H1 (cell line): ENCODE results near the gene NBEA. TPM values are rescaled to one million over a fixed set of nuclear protein-coding genes. Genes with fewer than 3 reads are reported as not detected.
"Not testable (repeated sequence)": the region's sequence is repeated elsewhere in the genome, so short reads cannot be mapped to it uniquely, and the experiment has no call there.

Experiments
- CTCF ChIA-PET: fragments of 300-600 bp; sonication (Branson Sonifier 250); formaldehyde crosslinking; loops from one replicate; lab custom pipeline; 2021; ENCODE audit not compliant: partially characterized antibody; lab: Charles Lee
- POLR2A ChIA-PET: fragments of 300-600 bp; sonication (Branson Sonifier 250); formaldehyde crosslinking; loops from one replicate; lab custom pipeline; 2021; ENCODE audit warnings: inconsistent platforms; ENCODE audit not compliant: partially characterized antibody; lab: Charles Lee
- DNase-seq, 2 experiments: peaks; one replicate each; pipeline versions ENCODE4 v3.0.0 to v3.0.0-alpha.2; 2010 to 2022; ENCODE audit warnings: low spot score in 2 of 2, low read depth in 1 of 2, mixed read lengths in 1 of 2
- FAIRE-seq: peaks from 2 replicates; lab custom pipeline; 2011; peaks lifted over from hg19 to GRCh38; lab: Jason Lieb, UNC
- H2AFZ ChIP-seq: 2 replicates; pipeline ENCODE4 v1.8.1; 2012; ENCODE audit warnings: low read length, inconsistent platforms
- H2AK5ac ChIP-seq: 2 replicates; pipeline ENCODE4 v1.6.1; 2013; ENCODE audit warnings: low read depth, low read length
- H2BK120ac ChIP-seq: replicated peaks from 2 replicates; pipeline ENCODE3; 2013; ENCODE audit warnings: low read depth, low read length, inconsistent platforms
- H2BK12ac ChIP-seq: 2 replicates; pipeline ENCODE4 v1.6.1; 2013; ENCODE audit warnings: low read depth, low read length
- H2BK15ac ChIP-seq: 2 replicates; pipeline ENCODE4 v1.6.1; 2013; ENCODE audit warnings: low read length
- H2BK20ac ChIP-seq: 2 replicates; pipeline ENCODE4 v1.6.1; 2013; ENCODE audit warnings: low read length
- H2BK5ac ChIP-seq: 2 replicates; pipeline ENCODE4 v1.6.1; 2013; ENCODE audit warnings: low read depth, low read length
- H3K14ac ChIP-seq: 2 replicates; pipeline ENCODE4 v1.6.1; 2013; ENCODE audit warnings: inconsistent platforms; ENCODE audit not compliant: insufficient read length
- H3K18ac ChIP-seq: 2 replicates; pipeline ENCODE4 v1.6.1; 2013; ENCODE audit warnings: low read length; ENCODE audit errors: extremely low read depth
- H3K23ac ChIP-seq: 2 replicates; pipeline ENCODE4 v1.6.1; 2013; ENCODE audit warnings: inconsistent platforms; ENCODE audit not compliant: insufficient read length
- H3K23me2 ChIP-seq: 2 replicates; pipeline ENCODE4 v1.6.1; 2013; ENCODE audit warnings: low read depth, low read length
- H3K27ac ChIP-seq: 2 replicates; pipeline ENCODE4 v1.6.1; 2011; ENCODE audit warnings: low read depth, low read length, inconsistent platforms
- H3K27me3 ChIP-seq, 4 experiments: replicated peaks in 1 of 4; 1 replicate in 1 of 4; 2 replicates in 3 of 4; pipeline versions ENCODE4 v1.6.1 to v1.8.1; 2011 to 2013; ENCODE audit warnings: low read length in 3 of 4, mild to moderate bottlenecking in 3 of 4, inconsistent platforms in 2 of 4, mixed read lengths in 2 of 4, moderate library complexity in 1 of 4; ENCODE audit not compliant: control insufficient read depth in 3 of 4, insufficient read depth in 3 of 4; ENCODE audit errors: extremely low read depth in 1 of 4
- H3K36me3 ChIP-seq, 4 experiments: 2 replicates each; pipeline versions ENCODE4 v1.6.1 to v1.8.1; 2011 to 2013; ENCODE audit warnings: mild to moderate bottlenecking in 4 of 4, low read length in 3 of 4, moderate library complexity in 2 of 4, control low read depth in 1 of 4, inconsistent platforms in 1 of 4; ENCODE audit not compliant: insufficient read depth in 4 of 4, control insufficient read depth in 2 of 4
- H3K4ac ChIP-seq: replicated peaks from 2 replicates; pipeline ENCODE3; 2013; ENCODE audit warnings: low read length, low read depth, mixed read lengths, inconsistent platforms; ENCODE audit not compliant: insufficient read length
- H3K4me1 ChIP-seq, 4 experiments: replicated peaks in 1 of 4; 1 replicate in 1 of 4; 2 replicates in 3 of 4; pipeline versions ENCODE4 v1.6.1 to v1.8.1; 2011 to 2013; ENCODE audit warnings: low read length in 3 of 4, inconsistent platforms in 2 of 4, mixed read lengths in 1 of 4; ENCODE audit not compliant: insufficient read depth in 4 of 4, control insufficient read depth in 3 of 4
- H3K4me2 ChIP-seq, 2 experiments: 2 replicates each; pipeline versions ENCODE4 v1.6.1 to v1.8.1; 2011 to 2013; ENCODE audit warnings: low read depth in 2 of 2, low read length in 2 of 2, control low read depth in 1 of 2, inconsistent platforms in 1 of 2, mild to moderate bottlenecking in 1 of 2; ENCODE audit not compliant: insufficient read depth in 1 of 2
- H3K4me3 ChIP-seq, 4 experiments: fragments of 200-600, 300-600 bp in 1 of 4; sonication (generic), shearing (Covaris generic), sonication (Bioruptor Twin) in 1 of 4; 2 replicates each; pipeline versions ENCODE4 v1.5.1 to v1.8.1; 2011 to 2016; ENCODE audit warnings: low read length in 4 of 4, low read depth in 3 of 4, control low read depth in 2 of 4, inconsistent platforms in 2 of 4, mild to moderate bottlenecking in 2 of 4, mixed read lengths in 1 of 4, moderate library complexity in 1 of 4; ENCODE audit not compliant: insufficient read depth in 2 of 4; ENCODE audit errors: extremely low read depth in 1 of 4
- H3K56ac ChIP-seq: replicated peaks from 2 replicates; pipeline ENCODE3; 2013; ENCODE audit warnings: low read depth, mild to moderate bottlenecking, mixed read lengths, low read length, inconsistent platforms; ENCODE audit not compliant: insufficient read length
- H3K79me1 ChIP-seq: 2 replicates; pipeline ENCODE4 v1.6.1; 2013; ENCODE audit warnings: low read depth, low read length, control low read depth
- H3K79me2 ChIP-seq, 2 experiments: 2 replicates each; pipeline versions ENCODE4 v1.6.1 to v1.8.1; 2012 to 2013; ENCODE audit warnings: low read length in 2 of 2, mild to moderate bottlenecking in 2 of 2, inconsistent platforms in 1 of 2; ENCODE audit not compliant: insufficient read depth in 2 of 2, control insufficient read depth in 1 of 2
- H3K9ac ChIP-seq, 4 experiments: replicated peaks in 1 of 4; 1 replicate in 1 of 4; 2 replicates in 3 of 4; pipeline versions ENCODE4 v1.6.1 to v1.8.1; 2011 to 2013; ENCODE audit warnings: low read depth in 3 of 4, low read length in 3 of 4, control low read depth in 2 of 4, mild to moderate bottlenecking in 2 of 4, moderate library complexity in 2 of 4, inconsistent platforms in 1 of 4; ENCODE audit errors: extremely low read depth in 1 of 4
- H3K9me3 ChIP-seq, 2 experiments: 2 replicates each; pipeline versions ENCODE4 v1.6.1 to v1.8.1; 2012 to 2013; ENCODE audit warnings: mild to moderate bottlenecking in 2 of 2, moderate library complexity in 2 of 2, control low read depth in 1 of 2, inconsistent platforms in 1 of 2, low read depth in 1 of 2, low read length in 1 of 2, mixed read lengths in 1 of 2; ENCODE audit not compliant: insufficient read depth in 2 of 2
- H4K20me1 ChIP-seq, 2 experiments: replicated peaks in 1 of 2; 2 replicates each; pipeline versions ENCODE3 to v1.8.1; 2011 to 2013; ENCODE audit warnings: inconsistent platforms in 2 of 2, low read length in 2 of 2, mild to moderate bottlenecking in 1 of 2; ENCODE audit not compliant: insufficient read depth in 2 of 2, control insufficient read depth in 1 of 2
- H4K5ac ChIP-seq: 2 replicates; pipeline ENCODE4 v1.6.1; 2013; ENCODE audit warnings: low read length, low read depth, mixed read lengths, inconsistent platforms; ENCODE audit not compliant: insufficient read length
- H4K8ac ChIP-seq: 2 replicates; pipeline ENCODE4 v1.8.0; 2013; ENCODE audit warnings: mild to moderate bottlenecking, moderate library complexity, low read length, inconsistent platforms; ENCODE audit not compliant: insufficient read depth; ENCODE audit errors: extremely low read depth
- H4K91ac ChIP-seq: replicated peaks from 2 replicates; pipeline ENCODE3; 2013; ENCODE audit warnings: low read length, mixed read lengths, inconsistent platforms; ENCODE audit not compliant: insufficient read length
- SAP30 ChIP-seq: fragments of 300-600 bp; sonication (generic); IDR thresholded peaks from 2 replicates; pipeline ENCODE4 v1.7.1; 2012; ENCODE audit warnings: low read length, moderate library complexity, mild to moderate bottlenecking, inconsistent platforms; ENCODE audit not compliant: insufficient read depth, insufficient replicate concordance
- SP4 ChIP-seq: IDR thresholded peaks from 2 replicates; pipeline ENCODE4 v1.6.1; 2012; ENCODE audit warnings: low read length, inconsistent platforms
- WGBS, 2 experiments: shearing (Covaris generic) in 1 of 2; methylation state at CpG; one replicate each; pipeline versions ENCODE4 v1.1.6 to v1.1.7; 2013 to 2015; ENCODE audit warnings: low lambda C conversion rate in 2 of 2, mixed read lengths in 2 of 2, inconsistent platforms in 1 of 2, low coverage in 1 of 2, missing lambda C conversion rate in 1 of 2; ENCODE audit not compliant: insufficient replicate concordance in 2 of 2, insufficient coverage in 1 of 2, insufficient read length in 1 of 2; ENCODE audit errors: extremely low coverage in 1 of 2, missing lambda C conversion rate in 1 of 2; 5-methylcytosine and 5-hydroxymethylcytosine counted together
- polyA plus RNA-seq, 7 experiments: library from polyadenylated mRNA; depleted of rRNA in 3 of 7; stranded (reverse) in 5 of 7; unstranded in 2 of 7; fragments of >200 nt in 5 of 7; fragments of 200-250 nt in 2 of 7; gene quantifications; 1 replicate in 5 of 7; 2 replicates in 1 of 7; 4 replicates in 1 of 7; pipeline versions ENCODE4 v1.2.1 to v1.2.3, GENCODE V29; 2011 to 2013; ENCODE audit warnings: missing spikeins in 2 of 7, mixed read lengths in 2 of 7
- total RNA-seq: library from RNA; stranded (reverse); fragmentation: NEBNext Ultra II Directional; extraction: Animal tissue kit (Norgen Biotek cat#: 25700); gene quantifications from 2 replicates; pipeline ENCODE4 v1.2.1, GENCODE V29; 2021

Gene NBEA
- total and polyA plus RNA-seq, 2 of the 8 experiments (the other 6 are each of a cell fraction or from before 2014, with no cell fraction given): 14.2 to 21.5 TPM

DNA sequence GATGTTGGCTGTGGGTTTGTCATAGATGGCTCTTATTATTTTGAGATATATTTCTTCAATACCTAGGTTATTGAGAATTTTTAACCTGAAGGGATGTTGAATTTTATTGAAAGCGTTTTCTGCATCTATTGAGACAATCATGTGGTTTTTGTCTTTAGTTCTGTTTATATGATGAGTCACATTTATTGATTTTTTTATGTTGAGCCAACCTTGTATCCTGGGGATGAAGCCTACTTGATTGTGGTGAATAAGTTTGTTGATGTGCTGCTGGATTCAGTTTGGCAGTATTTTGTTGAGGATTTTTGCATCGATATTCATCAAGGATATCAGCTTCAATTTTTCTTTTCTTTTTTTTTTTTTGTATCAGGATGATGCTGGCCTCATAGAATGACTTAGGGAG lies 29.4 kb downstream of the NBEA start (continued):
- TF ChIP-seq SAP30: no peak
- no peak for TF ChIP-seq SP4

DNA sequence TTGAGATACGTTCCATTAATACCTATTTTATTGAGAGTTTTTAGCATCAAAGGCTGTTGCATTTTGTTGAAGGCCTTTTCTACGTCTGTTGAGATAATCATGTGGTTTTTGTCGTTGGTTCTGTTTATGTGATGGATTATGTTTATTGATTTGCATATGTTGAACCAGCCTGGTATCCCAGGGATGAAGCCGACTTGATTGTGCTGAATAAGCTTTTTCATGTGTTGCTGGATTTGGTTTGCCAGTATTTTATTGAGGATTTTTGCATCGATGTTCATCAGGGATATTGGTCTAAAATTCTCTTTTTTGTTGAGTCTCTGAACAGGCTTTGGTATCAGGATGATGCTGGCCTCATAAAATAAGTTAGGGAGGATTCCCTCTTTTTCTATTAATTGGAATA lies 43.1 kb downstream of the NBEA start:
- H4K20me1 ChIP-seq, H3K4me2 ChIP-seq, FAIRE-seq, H2BK120ac ChIP-seq, H3K23me2 ChIP-seq, H2AK5ac ChIP-seq, H3K23ac ChIP-seq, H2BK15ac ChIP-seq, H4K8ac ChIP-seq, H3K4ac ChIP-seq, H4K5ac ChIP-seq, POLR2A ChIA-PET, H3K56ac ChIP-seq, H3K14ac ChIP-seq, H2BK5ac ChIP-seq, H2BK12ac ChIP-seq, H3K18ac ChIP-seq, H3K27ac ChIP-seq, H2AFZ ChIP-seq, H3K27me3 ChIP-seq, H3K9ac ChIP-seq, H2BK20ac ChIP-seq, H3K4me3 ChIP-seq, H4K91ac ChIP-seq, H3K4me1 ChIP-seq, DNase-seq, CTCF ChIA-PET, H3K79me1 ChIP-seq: not testable (repeated sequence)
- 96% methylated on average over 5 of the region's 5 CpGs; no CpG with 5 or more reads in 1 of the 2 experiments for WGBS, 2 experiments
- peaks cover 27 to 29% of the 10 kb centered on the region in 2 experiments for H3K9me3 ChIP-seq
- peaks cover 0 to 17% (median 8%) of the 10 kb centered on the region in 4 experiments; a peak in 4 of 8 replicates for H3K36me3 ChIP-seq
- H3K79me2 ChIP-seq: peaks cover 0 to 74% of the 10 kb centered on the region in 2 experiments; a peak in 2 of 4 replicates
